ENCODE measurements around the gene UIMC1. TPM values are rescaled to one million over a fixed set of nuclear protein-coding genes. Genes with fewer than 3 reads are reported as not detected.
"Not testable (repeated sequence)": the region's sequence is repeated elsewhere in the genome, so short reads cannot be mapped to it uniquely, and the experiment has no call there.

The UIMC1 gene
- total RNA-seq, 4 donors from 2014 or later, result 40.2 to 56.7 (median 44.6) TPM

- DNase-seq (ENCODE audit: low spot score in 2 of 2), result no peak
- WGBS, 2 donors, result 39 to 48% methylated on average over 6 to 16 of the region's 16 CpGs
- TF ChIP-seq CTCF (IDR thresholded peaks at IDR 0.05) (no peak), POLR2A (IDR thresholded peaks at IDR 0.05) (no peak), EP300 (IDR thresholded peaks at IDR 0.05) (no peak)
- H3K4me1 ChIP-seq, result no peaks in the 10 kb centered on the region
- no peak overlapping the region for H3K27ac ChIP-seq
- no peak overlapping the region for H3K4me3 ChIP-seq
- no peaks in the 10 kb centered on the region for H3K36me3 ChIP-seq
- no peaks in the 10 kb centered on the region for H3K9me3 ChIP-seq
- peaks cover 0 to 37% of the 10 kb centered on the region in 2 donors for H3K27me3 ChIP-seq
Measured at GRCh38 chr5:176873541-176874172, 132.9 kb downstream of the UIMC1 start.

- not testable (repeated sequence) for H3K27ac ChIP-seq; H3K36me3 ChIP-seq; H3K4me1 ChIP-seq; H3K9me3 ChIP-seq; DNase-seq (ENCODE audit: low spot score in 2 of 2); H3K4me3 ChIP-seq
- 43 to 49% methylated on average over 2 of the region's 2 CpGs for WGBS, 2 donors
- peaks cover 0 to 35% of the 10 kb centered on the region in 2 donors for H3K27me3 ChIP-seq
Measured at GRCh38 chr5:176873011-176873410, 133.6 kb downstream of the UIMC1 start.

GRCh38 chr5:176872586-176872985 lies 134.0 kb downstream of the UIMC1 start:
- not testable (repeated sequence) for H3K4me3 ChIP-seq; H3K27ac ChIP-seq; H3K36me3 ChIP-seq; H3K4me1 ChIP-seq; H3K9me3 ChIP-seq; DNase-seq (ENCODE audit: low spot score in 2 of 2)
- peaks cover 0 to 32% of the 10 kb centered on the region in 2 donors for H3K27me3 ChIP-seq
- WGBS, 2 donors, result 73 to 91% methylated on average over 2 of the region's 2 CpGs

- not testable (repeated sequence) for H3K4me3 ChIP-seq; H3K36me3 ChIP-seq; H3K27ac ChIP-seq; DNase-seq (ENCODE audit: low spot score in 2 of 2); H3K9me3 ChIP-seq; H3K4me1 ChIP-seq
- 81 to 88% methylated on average over 9 of the region's 10 CpGs for WGBS, 2 donors
- peaks cover 0 to 31% of the 10 kb centered on the region in 2 donors for H3K27me3 ChIP-seq
Measured at GRCh38 chr5:176870644-176871043, 135.9 kb downstream of the UIMC1 start.

- 29 to 45% methylated on average over 9 to 17 of the region's 17 CpGs for WGBS, 2 donors
- Histone ChIP-seq H3K4me3 (no peak overlapping the region), H3K27me3 (peaks cover 0 to 31% of the 10 kb centered on the region in 2 donors), H3K9me3 (no peaks in the 10 kb centered on the region), H3K4me1 (no peaks in the 10 kb centered on the region), H3K27ac (no peak overlapping the region), H3K36me3 (no peaks in the 10 kb centered on the region)
- DNase-seq (ENCODE audit: low spot score in 2 of 2), result no peak
- TF ChIP-seq CTCF (IDR thresholded peaks at IDR 0.05) (peak in 1 of 5 experiments; percentile 7), EP300 (IDR thresholded peaks at IDR 0.05) (no peak)
Measured at GRCh38 chr5:176870110-176870591, 136.4 kb downstream of the UIMC1 start.

- DNase-seq (ENCODE audit: low spot score in 2 of 2), result no peak
- no peaks in the 10 kb centered on the region for H3K9me3 ChIP-seq
- H3K4me1 ChIP-seq, result no peaks in the 10 kb centered on the region
- H3K36me3 ChIP-seq, result no peaks in the 10 kb centered on the region
- no peak overlapping the region for H3K4me3 ChIP-seq
- H3K27ac ChIP-seq, result no peak overlapping the region
- peaks cover 0 to 34% of the 10 kb centered on the region in 2 donors for H3K27me3 ChIP-seq
- no peak for TF ChIP-seq EP300 (IDR thresholded peaks at IDR 0.05)
- no peak for TF ChIP-seq POLR2A (IDR thresholded peaks at IDR 0.05)
- TF ChIP-seq CTCF (IDR thresholded peaks at IDR 0.05), result no peak
- 75 to 78% methylated on average over 25 to 35 of the region's 38 CpGs for whole genome bisulfite sequencing, 2 donors
Measured at GRCh38 chr5:176869501-176870109, 137.0 kb downstream of the UIMC1 start.

All from tibial nerve (tissue), 4 donors.